B cell (primary cell): ENCODE data around the gene PRDM5. TPM values are rescaled to one million over a fixed set of nuclear protein-coding genes. Genes with fewer than 3 reads are reported as not detected.

Source experiments
- ATAC-seq: fragments of 200-7000 bp; cut with Tn5 transposase; one replicate; pipeline ENCODE4 v1.10.0; 2021; ENCODE audit warnings: low read depth, mild to moderate bottlenecking, moderate number of reproducible peaks, moderate library complexity
- CTCF ChIA-PET: fragments of 350-600 bp; sonication (Branson Sonifier 250); formaldehyde crosslinking; loops from one replicate; lab custom pipeline; 2021; ENCODE audit warnings: antibody characterized with exemption, inconsistent platforms; lab: Charles Lee
- POLR2A ChIA-PET: fragments of 350-600 bp; sonication (Branson Sonifier 250); formaldehyde crosslinking; loops from one replicate; lab custom pipeline; 2021; ENCODE audit warnings: antibody characterized with exemption; lab: Charles Lee
- DNase-seq: peaks from one replicate; pipeline ENCODE4 v3.0.0; 2013
- H2AFZ ChIP-seq: 2 replicates; pipeline ENCODE4 v1.6.1; 2012; ENCODE audit warnings: mild to moderate bottlenecking, low read depth, low read length; ENCODE audit not compliant: insufficient read depth, poor library complexity, severe bottlenecking
- H3K27ac ChIP-seq, 2 donors: 1 replicate in 1 of 2; 2 replicates in 1 of 2; pipeline ENCODE4 v1.5.1; 2012 to 2013; ENCODE audit warnings: low read length in 2 of 2, mild to moderate bottlenecking in 2 of 2, moderate library complexity in 1 of 2
- H3K27me3 ChIP-seq, 4 experiments: fragments of 200-600 bp in 1 of 4; sonication (generic) in 1 of 4; replicated peaks in 1 of 4; 1 replicate in 2 of 4; 2 replicates in 2 of 4; pipeline versions ENCODE4 v1.6.1 to v1.7.0; 2013 to 2016; ENCODE audit warnings: low read length in 3 of 4, mild to moderate bottlenecking in 2 of 4, mixed read lengths in 1 of 4, moderate library complexity in 1 of 4; ENCODE audit not compliant: insufficient read depth in 4 of 4, control insufficient read depth in 3 of 4; ENCODE audit errors: control extremely low read depth in 1 of 4
- H3K36me3 ChIP-seq, 2 experiments: replicated peaks in 1 of 2; 1 replicate in 1 of 2; 2 replicates in 1 of 2; pipeline versions ENCODE4 v1.6.1 to v1.7.1; 2013; ENCODE audit warnings: low read length in 1 of 2; ENCODE audit not compliant: insufficient read depth in 2 of 2, control insufficient read depth in 1 of 2; ENCODE audit errors: control extremely low read depth in 1 of 2, extremely low read depth in 1 of 2
- H3K4me1 ChIP-seq, 2 donors: fragments of 200-600 bp in 1 of 2; sonication (generic) in 1 of 2; 1 replicate in 1 of 2; 2 replicates in 1 of 2; pipeline versions ENCODE4 v1.5.1 to v1.6.1; 2013 to 2017; ENCODE audit warnings: low read length in 2 of 2; ENCODE audit not compliant: control insufficient read depth in 2 of 2, insufficient read depth in 2 of 2
- H3K4me2 ChIP-seq: replicated peaks from 2 replicates; pipeline ENCODE3; 2012; ENCODE audit warnings: mild to moderate bottlenecking, low read depth, low read length; ENCODE audit not compliant: poor library complexity, severe bottlenecking
- H3K4me3 ChIP-seq, 5 experiments: fragments of 200-600 bp in 1 of 5; sonication (generic) in 1 of 5; 1 replicate in 3 of 5; 2 replicates in 2 of 5; pipeline versions ENCODE4 v1.5.1 to v1.7.0; 2011 to 2016; ENCODE audit warnings: low read length in 4 of 5, mild to moderate bottlenecking in 4 of 5, low read depth in 2 of 5, control low read depth in 1 of 5, moderate library complexity in 1 of 5; ENCODE audit not compliant: insufficient read depth in 1 of 5; ENCODE audit errors: control extremely low read depth in 1 of 5, extremely low read depth in 1 of 5
- H3K79me2 ChIP-seq: fragments of 200-600 bp; sonication (generic); one replicate; pipeline ENCODE4 v1.6.0; 2016; ENCODE audit warnings: low read length; ENCODE audit not compliant: control insufficient read depth, insufficient read depth
- H3K9ac ChIP-seq: fragments of 200-600 bp; sonication (generic); 2 replicates; pipeline ENCODE4 v1.6.1; 2017; ENCODE audit warnings: mild to moderate bottlenecking, low read length, moderate library complexity
- H3K9me3 ChIP-seq, 3 donors: one replicate each; pipeline versions ENCODE4 v1.6.1 to v1.7.1; 2013; ENCODE audit warnings: low read length in 2 of 3; ENCODE audit not compliant: control insufficient read depth in 2 of 3, insufficient read depth in 1 of 3; ENCODE audit errors: control extremely low read depth in 1 of 3
- H4K20me1 ChIP-seq: 2 replicates; pipeline ENCODE4 v1.6.0; 2012; ENCODE audit warnings: mild to moderate bottlenecking, low read length; ENCODE audit not compliant: insufficient read depth, control insufficient read depth, poor library complexity, severe bottlenecking
- H3K27ac Mint-ChIP-seq: one replicate; pipeline ENCODE4 v1.8.0; 2021; ENCODE audit warnings: mixed read lengths
- H3K27me3 Mint-ChIP-seq: one replicate; pipeline ENCODE4 v1.8.0; 2021; ENCODE audit warnings: mixed read lengths
- H3K4me1 Mint-ChIP-seq: one replicate; pipeline ENCODE4 v1.8.0; 2021; ENCODE audit warnings: mixed read lengths
- H3K4me3 Mint-ChIP-seq: one replicate; pipeline ENCODE4 v1.8.0; 2021; ENCODE audit warnings: mixed read lengths
- H3K9me3 Mint-ChIP-seq: one replicate; pipeline ENCODE4 v1.8.0; 2022; ENCODE audit warnings: mixed read lengths; ENCODE audit not compliant: insufficient read depth
- CTCF ChIP-seq: fragments of 200-600 bp; IDR thresholded peaks from one replicate; pipeline ENCODE4 v1.8.0; 2022; ENCODE audit warnings: antibody characterized with exemption, mild to moderate bottlenecking
- EZH2 ChIP-seq: IDR thresholded peaks from 2 replicates; pipeline ENCODE4 v1.6.1; 2012; ENCODE audit warnings: borderline replicate concordance, low read depth, mild to moderate bottlenecking, moderate library complexity, low read length; ENCODE audit not compliant: insufficient read depth, poor library complexity, severe bottlenecking
- WGBS: methylation state at CpG from one replicate; pipeline ENCODE4 v1.1.5; 2013; ENCODE audit warnings: missing lambda C conversion rate; ENCODE audit not compliant: insufficient coverage; 5-methylcytosine and 5-hydroxymethylcytosine counted together
- intact Hi-C: fragments of 100-400 bp; cut with micrococcal nuclease; formaldehyde crosslinking; loops from one replicate; pipeline ENCODE4 v1.10.0; 2022
- polyA plus RNA-seq: library from polyadenylated mRNA; depleted of rRNA; stranded (reverse); fragments of >200 nt; gene quantifications from 2 replicates; pipeline ENCODE4 v1.2.3, GENCODE V29; 2012
- total RNA-seq, 2 donors: library from RNA; stranded (reverse); fragments of 120-200 nt in 1 of 2; gene quantifications; 1 replicate in 1 of 2; 2 replicates in 1 of 2; pipeline versions ENCODE4 v1.2.3 to v1.2.4, GENCODE V29; 2013 to 2022

PRDM5 gene
- total and polyA plus RNA-seq, 2 donors (not counting 1 experiment from before 2014, with no cell fraction given): not detected

- intact Hi-C loops: no loop called here
Observed at GRCh38 chr4:120824946-120825345, 97.6 kb downstream of the PRDM5 start.

GRCh38 chr4:120821977-120822376 lies 100.5 kb downstream of the PRDM5 start:
- DNase-seq: no peak
- Mint-ChIP-seq H3K9me3 (no peaks in the 10 kb centered on the region), H3K4me1 (no peaks in the 10 kb centered on the region), H3K27ac (no peak overlapping the region), H3K4me3 (no peak overlapping the region), H3K27me3 (no peaks in the 10 kb centered on the region)
- no peaks in the 10 kb centered on the region for H3K36me3 ChIP-seq
- no peak overlapping the region for H3K9ac ChIP-seq
- 63% methylated on average over 2 of the region's 3 CpGs for WGBS
- H4K20me1 ChIP-seq: no peaks in the 10 kb centered on the region
- H3K4me3 ChIP-seq: no peak overlapping the region
- H3K9me3 ChIP-seq: peaks cover 0 to 2% (median 0%) of the 10 kb centered on the region in 3 donors
- ATAC-seq: no peak
- no peaks in the 10 kb centered on the region for H3K27me3 ChIP-seq
- TF ChIP-seq EZH2: no peak
- TF ChIP-seq CTCF: no peak
- H3K4me2 ChIP-seq: no peak overlapping the region
- no peak overlapping the region for H2AFZ ChIP-seq
- H3K27ac ChIP-seq: no peak overlapping the region
- intact Hi-C loops: no loop called here
- CTCF ChIA-PET: no interaction called here
- no peaks in the 10 kb centered on the region for H3K79me2 ChIP-seq
- H3K4me1 ChIP-seq: no peaks in the 10 kb centered on the region
- POLR2A ChIA-PET: no interaction called here

More at GRCh38 chr4:120824946-120825345, 97.6 kb downstream of the PRDM5 start:
- Histone ChIP-seq H3K27me3 (no peaks in the 10 kb centered on the region), H3K36me3 (no peaks in the 10 kb centered on the region), H3K79me2 (no peaks in the 10 kb centered on the region), H3K9me3 (peaks cover 0 to 2% (median 0%) of the 10 kb centered on the region in 3 donors), H3K4me3 (no peak overlapping the region), H2AFZ (no peak overlapping the region), H3K4me2 (no peak overlapping the region), H3K27ac (no peak overlapping the region), H3K4me1 (no peaks in the 10 kb centered on the region), H4K20me1 (no peaks in the 10 kb centered on the region), H3K9ac (no peak overlapping the region)
- no peaks in the 10 kb centered on the region for H3K27me3 Mint-ChIP-seq
- no peak for TF ChIP-seq EZH2
- no peak for TF ChIP-seq CTCF
- POLR2A ChIA-PET: no interaction called here
- DNase-seq (no peak), ATAC-seq (no peak)
- H3K27ac Mint-ChIP-seq: no peak overlapping the region
- no peaks in the 10 kb centered on the region for H3K4me1 Mint-ChIP-seq
- CTCF ChIA-PET: no interaction called here
- H3K4me3 Mint-ChIP-seq: no peak overlapping the region
- H3K9me3 Mint-ChIP-seq: no peaks in the 10 kb centered on the region
